A549 (cell line): ENCODE results near the gene BCAS3. TPM values are rescaled to one million over a fixed set of nuclear protein-coding genes. Genes with fewer than 3 reads are reported as not detected.

ENCODE experiments used
- ATAC-seq, 2 experiments: fragments of 200-7000 bp in 1 of 2; fragments of >200 bp in 1 of 2; cut with Nextera tagmentation in 1 of 2; cut with Tn5 transposase in 1 of 2; 3 replicates each; pipeline versions ENCODE4 v1.8.0 to v1.9.1; 2018 to 2020; ENCODE audit warnings: mild to moderate bottlenecking in 1 of 2, moderate library complexity in 1 of 2
- CTCF ChIA-PET: fragments of 300-600 bp; sonication (Branson Sonifier 250); formaldehyde crosslinking; extraction: SDS; loops from one replicate; lab custom pipeline; 2021; ENCODE audit warnings: antibody characterized with exemption, inconsistent platforms; lab: Yijun Ruan, JAX
- POLR2A ChIA-PET: fragments of 350-600 bp; formaldehyde crosslinking; extraction: SDS; loops from one replicate; lab custom pipeline; 2021; ENCODE audit warnings: antibody characterized with exemption, inconsistent platforms; lab: Yijun Ruan, JAX
- DNase-seq, 2 experiments: peaks; one replicate each; pipeline versions ENCODE4 v3.0.0 to v3.0.0-alpha.2; 2011 to 2016; ENCODE audit warnings: low read depth in 1 of 2, low spot score in 1 of 2
- FAIRE-seq: peaks from 2 replicates; lab custom pipeline; 2011; peaks lifted over from hg19 to GRCh38; lab: Jason Lieb, UNC
- H3K27ac ChIP-seq, 2 experiments: fragments of >200 bp; sonication (Bioruptor Twin); formaldehyde crosslinking; 3 replicates each; pipeline ENCODE4 v1.5.1; 2016 to 2017
- H3K4me1 ChIP-seq: fragments of >200 bp; sonication (Bioruptor Twin); formaldehyde crosslinking; 3 replicates; pipeline ENCODE4 v1.6.1; 2016
- H3K4me2 ChIP-seq: fragments of >200 bp; sonication (Bioruptor Twin); formaldehyde crosslinking; 3 replicates; pipeline ENCODE4 v1.6.1; 2016
- H3K4me3 ChIP-seq: fragments of >200 bp; sonication (Bioruptor Twin); formaldehyde crosslinking; 3 replicates; pipeline ENCODE4 v1.5.1; 2016
- H3K9me3 ChIP-seq: fragments of >200 bp; sonication (Bioruptor Twin); formaldehyde crosslinking; 3 replicates; pipeline ENCODE4 v1.6.1; 2016
- ATOH8 ChIP-seq: fragments of 250-450 bp; sonication (Bioruptor Pico); IDR thresholded peaks from 2 replicates; pipeline ENCODE4 v1.5.0; 2020; ENCODE audit warnings: low read depth, mild to moderate bottlenecking, moderate library complexity
- BHLHE40 ChIP-seq: IDR thresholded peaks from 2 replicates; pipeline ENCODE4 v1.6.1; 2012; ENCODE audit warnings: low read depth, low read length, inconsistent platforms
- CBX2 ChIP-seq: fragments of 200-600 bp; sonication (generic); IDR thresholded peaks from 2 replicates; pipeline ENCODE4 v1.6.1; 2016; ENCODE audit warnings: low read depth, mild to moderate bottlenecking, borderline replicate concordance
- CBX8 ChIP-seq: fragments of 200-600 bp; sonication (generic); IDR thresholded peaks from 2 replicates; pipeline ENCODE4 v1.6.1; 2016
- CHD2 ChIP-seq: fragments of 150-350 bp; IDR thresholded peaks from 2 replicates; pipeline ENCODE4 v1.6.1; 2014; ENCODE audit warnings: low read length; ENCODE audit not compliant: partially characterized antibody
- CHD4 ChIP-seq: fragments of 200-600 bp; sonication (generic); IDR thresholded peaks from 2 replicates; pipeline ENCODE4 v1.6.1; 2016; ENCODE audit warnings: antibody characterized with exemption, mild to moderate bottlenecking, borderline replicate concordance
- CTCF ChIP-seq: fragments of >200 bp; sonication (Bioruptor Twin); formaldehyde crosslinking; IDR thresholded peaks from 3 replicates; pipeline ENCODE4 v1.5.1; 2016
- EHF ChIP-seq: fragments of 250-450 bp; sonication (Bioruptor Pico); IDR thresholded peaks from 2 replicates; pipeline ENCODE4 v1.5.0; 2020; ENCODE audit warnings: mild to moderate bottlenecking
- ELK1 ChIP-seq: fragments of 150-350 bp; IDR thresholded peaks from 2 replicates; pipeline ENCODE4 v1.6.1; 2014; ENCODE audit warnings: low read depth, mild to moderate bottlenecking, low read length
- FOSB ChIP-seq: fragments of 250-450 bp; sonication (Bioruptor Pico); IDR thresholded peaks from 2 replicates; pipeline ENCODE4 v1.5.0; 2020; ENCODE audit warnings: mild to moderate bottlenecking, moderate library complexity
- FOXS1 ChIP-seq: fragments of 250-450 bp; sonication (Bioruptor Pico); IDR thresholded peaks from 2 replicates; pipeline ENCODE4 v1.5.0; 2020; ENCODE audit warnings: mild to moderate bottlenecking, moderate library complexity
- GATA3 ChIP-seq: IDR thresholded peaks from 2 replicates; pipeline ENCODE4 v1.6.1; 2012; ENCODE audit warnings: borderline replicate concordance
- HOXB5 ChIP-seq: fragments of 250-450 bp; sonication (Bioruptor Pico); IDR thresholded peaks from 2 replicates; pipeline ENCODE4 v1.5.0; 2020; ENCODE audit warnings: mild to moderate bottlenecking, moderate library complexity
- JUN ChIP-seq, 2 experiments: fragments of >200 bp; sonication (Bioruptor Twin); formaldehyde crosslinking; IDR thresholded peaks; 2 replicates in 1 of 2; 3 replicates in 1 of 2; pipeline ENCODE4 v1.6.1; 2016 to 2017
- JUNB ChIP-seq: fragments of >200 bp; sonication (Bioruptor Twin); formaldehyde crosslinking; IDR thresholded peaks from 2 replicates; pipeline ENCODE4 v1.6.1; 2016
- KDM1A ChIP-seq: fragments of 200-600 bp; sonication (generic); IDR thresholded peaks from 2 replicates; pipeline ENCODE4 v1.6.1; 2016; ENCODE audit warnings: low read depth, mild to moderate bottlenecking
- KDM5A ChIP-seq: fragments of 200-600 bp; sonication (generic); IDR thresholded peaks from 2 replicates; pipeline ENCODE4 v1.6.1; 2016; ENCODE audit warnings: antibody characterized with exemption, mild to moderate bottlenecking
- MAX ChIP-seq: IDR thresholded peaks from 2 replicates; pipeline ENCODE4 v1.6.1; 2012
- MYC ChIP-seq: IDR thresholded peaks from 2 replicates; pipeline ENCODE4 v1.6.1; 2012; ENCODE audit warnings: mild to moderate bottlenecking, inconsistent platforms, low read length, improper control_type of control experiment, borderline replicate concordance
- NPAS2 ChIP-seq: fragments of 250-450 bp; sonication (Bioruptor Pico); IDR thresholded peaks from 2 replicates; pipeline ENCODE4 v1.8.0; 2022; ENCODE audit warnings: mild to moderate bottlenecking, moderate library complexity, borderline replicate concordance
- NR3C1 ChIP-seq: fragments of >200 bp; sonication (Bioruptor Twin); formaldehyde crosslinking; IDR thresholded peaks from 3 replicates; pipeline ENCODE4 v1.6.1; 2017
- PHF8 ChIP-seq: fragments of 200-600 bp; sonication (generic); IDR thresholded peaks from 2 replicates; pipeline ENCODE4 v1.6.1; 2016; ENCODE audit warnings: low read depth, mild to moderate bottlenecking, antibody characterized with exemption, moderate library complexity, borderline replicate concordance
- POLR2A ChIP-seq: IDR thresholded peaks from 2 replicates; pipeline ENCODE4 v1.6.1; 2012; ENCODE audit warnings: mild to moderate bottlenecking, low read length
- POLR2AphosphoS2 ChIP-seq: conservative IDR thresholded peaks from 2 replicates; pipeline ENCODE4 v1.6.1; 2012; ENCODE audit warnings: low read length, improper control_type of control experiment, inconsistent platforms
- RAD21 ChIP-seq, 2 experiments: fragments of >200 bp in 1 of 2; sonication (Bioruptor Twin) in 1 of 2; formaldehyde crosslinking in 1 of 2; IDR thresholded peaks in 1 of 2; conservative IDR thresholded peaks in 1 of 2; 2 replicates in 1 of 2; 3 replicates in 1 of 2; pipeline ENCODE4 v1.6.1; 2012 to 2018; ENCODE audit warnings: inconsistent platforms in 1 of 2
- RCOR1 ChIP-seq: fragments of 150-350 bp; IDR thresholded peaks from 2 replicates; pipeline ENCODE4 v1.6.1; 2014; ENCODE audit warnings: antibody characterized with exemption, low read length, low read depth
- RFX5 ChIP-seq: fragments of 450-650 bp; IDR thresholded peaks from 2 replicates; pipeline ENCODE4 v1.7.1; 2014; ENCODE audit warnings: antibody characterized with exemption, mild to moderate bottlenecking, moderate library complexity
- RNF2 ChIP-seq: fragments of 200-600 bp; sonication (generic); IDR thresholded peaks from 2 replicates; pipeline ENCODE4 v1.6.1; 2016; ENCODE audit warnings: low read depth, mild to moderate bottlenecking, antibody characterized with exemption, moderate library complexity, borderline replicate concordance
- SREBF2 ChIP-seq: fragments of 450-650 bp; IDR thresholded peaks from 2 replicates; pipeline ENCODE4 v1.6.1; 2014; ENCODE audit warnings: mild to moderate bottlenecking, moderate library complexity
- USF2 ChIP-seq: fragments of 450-650 bp; IDR thresholded peaks from 2 replicates; pipeline ENCODE4 v1.6.1; 2014; ENCODE audit warnings: antibody characterized with exemption
- ZFP36 ChIP-seq: fragments of 450-650 bp; IDR thresholded peaks from 2 replicates; pipeline ENCODE4 v1.6.1; 2014; ENCODE audit warnings: borderline replicate concordance; ENCODE audit not compliant: partially characterized antibody
- ZNF302 ChIP-seq: fragments of 250-450 bp; sonication (Bioruptor Pico); IDR thresholded peaks from 2 replicates; pipeline ENCODE4 v1.9.0; 2021; ENCODE audit warnings: inconsistent platforms, mild to moderate bottlenecking, moderate library complexity
- WGBS: methylation state at CpG from one replicate; pipeline ENCODE4 v1.1.6; 2017; ENCODE audit errors: missing lambda C conversion rate; 5-methylcytosine and 5-hydroxymethylcytosine counted together
- polyA plus RNA-seq, 4 experiments: library from polyadenylated mRNA; depleted of rRNA in 3 of 4; stranded (reverse); fragments of >200 nt; fragmentation: RNase III in 1 of 4; extraction: RNeasy Plus Mini Kit Qiagen cat#74134 plus additional on column Dnase treatment in 1 of 4; gene quantifications; 2 replicates in 3 of 4; 3 replicates in 1 of 4; pipeline ENCODE4 v1.2.3, GENCODE V29; 2011 to 2017

BCAS3 gene
- polyA plus RNA-seq, 2 of the 4 experiments (the other 2 are of a cell fraction) = 14.7 to 43.4 TPM

GRCh38 chr17:61380217-61380835 is 702.7 kb downstream of the BCAS3 start:
- ATAC-seq (no peak), FAIRE-seq (no peak), DNase-seq (no peak)
- Histone ChIP-seq H3K4me3 (no peak overlapping the region), H3K9me3 (no peaks in the 10 kb centered on the region), H3K4me1 (no peaks in the 10 kb centered on the region), H3K27ac (no peak overlapping the region), H3K4me2 (no peak overlapping the region)
- 82% methylated on average over 10 of the region's 10 CpGs for whole genome bisulfite sequencing
- ChIA-PET POLR2A (interaction anchor here (1.3 kb wide), 1 partner anchor 23 kb away, joined by 3 read pairs; no protein-coding TSS in a partner anchor), CTCF (interaction anchor here (0.7 to 1.9 kb wide), 5 partner anchors 10 to 80 kb away, joined by 3 to 14 read pairs (median 4); no protein-coding TSS in a partner anchor)
- TF ChIP-seq RCOR1 = no peak
- TF ChIP-seq FOXS1 = no peak
- no peak for TF ChIP-seq NR3C1
- no peak for TF ChIP-seq KDM1A
- TF ChIP-seq RFX5 = no peak
- TF ChIP-seq MAX = no peak
- TF ChIP-seq JUN (IDR thresholded peaks at IDR 0.05) = no peak
- no peak for TF ChIP-seq CTCF
- TF ChIP-seq POLR2AphosphoS2 = no peak
- no peak for TF ChIP-seq SREBF2
- TF ChIP-seq USF2 = no peak
- TF ChIP-seq ATOH8 = no peak
- no peak for TF ChIP-seq HOXB5
- no peak for TF ChIP-seq PHF8
- TF ChIP-seq JUNB = no peak
- no peak for TF ChIP-seq BHLHE40
- TF ChIP-seq CBX2 = no peak
- no peak for TF ChIP-seq KDM5A
- no peak for TF ChIP-seq CHD4
- TF ChIP-seq CHD2 = no peak

- no peak for ATAC-seq
- Histone ChIP-seq H3K9me3 (no peaks in the 10 kb centered on the region), H3K4me3 (no peak overlapping the region), H3K4me1 (no peaks in the 10 kb centered on the region), H3K27ac (no peak overlapping the region), H3K4me2 (no peak overlapping the region)
- DNase-seq = no peak
- no peak for TF ChIP-seq JUNB
- TF ChIP-seq KDM5A = no peak
- no peak for TF ChIP-seq PHF8
- TF ChIP-seq SREBF2 = no peak
- no peak for TF ChIP-seq EHF
- TF ChIP-seq CBX8 = no peak
- no peak for TF ChIP-seq MAX
- no peak for TF ChIP-seq RNF2
- TF ChIP-seq POLR2A = no peak
- TF ChIP-seq POLR2AphosphoS2 = no peak
- no peak for TF ChIP-seq GATA3
- no peak for TF ChIP-seq ZFP36
- no peak for TF ChIP-seq ELK1
- no peak for TF ChIP-seq RAD21 (conservative IDR thresholded peaks at IDR 0.05 in 1 of 2, IDR thresholded peaks at IDR 0.05 in 1 of 2)
- no peak for TF ChIP-seq ZNF302 (CRISPR knock-in tag)
- no peak for TF ChIP-seq MYC
- no peak for TF ChIP-seq FOSB
- TF ChIP-seq NPAS2 = no peak
- no peak for FAIRE-seq
- WGBS = 85% methylated on average over 18 of the region's 18 CpGs
- POLR2A ChIA-PET = interaction anchor here (1.3 kb wide), 1 partner anchor 24 kb away, joined by 3 read pairs; no protein-coding TSS in a partner anchor
- CTCF ChIA-PET = interaction anchor here (0.8 to 1.9 kb wide), 4 partner anchors 9 to 379 kb away, joined by 3 to 14 read pairs (median 7); no protein-coding TSS in a partner anchor
Observed at GRCh38 chr17:61380836-61381525, 703.3 kb downstream of the BCAS3 start.
